HCEC 1CT (cell line): ENCODE results near the gene KRT31.
"Not testable (repeated sequence)": the region's sequence is repeated elsewhere in the genome, so short reads cannot be mapped to it uniquely, and the experiment has no call there.

Source experiments
- DNase-seq: peaks from one replicate; pipeline ENCODE4 v3.0.0-alpha.2; 2017

Gene KRT31

DNA sequence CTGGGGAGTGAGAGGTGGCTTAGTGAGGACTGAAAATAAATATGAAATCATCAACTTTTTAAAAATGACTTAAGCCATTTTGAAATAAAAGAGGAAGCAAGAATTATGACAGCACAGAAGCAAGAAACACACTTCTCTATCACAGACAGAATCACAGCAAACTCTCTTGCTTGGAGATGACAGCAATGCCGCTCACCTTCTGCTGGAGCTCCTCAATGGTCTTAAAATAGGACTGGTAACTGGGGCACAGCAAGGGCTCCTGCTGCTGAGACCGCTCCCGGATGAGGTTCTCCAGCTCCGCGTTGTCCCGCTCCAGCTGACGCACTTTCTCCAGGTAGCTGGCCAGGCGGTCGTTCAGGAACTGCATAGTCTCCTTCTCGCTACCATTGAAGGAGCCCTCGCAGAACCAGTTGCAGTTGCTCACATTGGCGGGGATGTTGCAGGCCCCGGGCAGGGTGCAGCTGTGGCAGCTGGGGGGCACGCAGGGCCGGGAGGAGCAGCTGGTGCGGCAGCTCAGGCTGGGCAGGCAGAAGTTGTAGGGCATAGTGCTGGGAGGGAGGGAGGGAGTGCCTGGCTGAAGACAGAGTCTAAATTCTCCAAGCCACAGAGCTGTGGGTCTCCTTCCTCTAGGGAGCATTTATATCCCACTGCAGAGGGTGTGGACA, at the start of gene KRT31:
TSS of gene KRT31 (minus strand) at position 613 of the 665 bp plus-strand sequence. CDS start at position 544, 69 bp downstream.
- no peak for DNase-seq

DNA sequence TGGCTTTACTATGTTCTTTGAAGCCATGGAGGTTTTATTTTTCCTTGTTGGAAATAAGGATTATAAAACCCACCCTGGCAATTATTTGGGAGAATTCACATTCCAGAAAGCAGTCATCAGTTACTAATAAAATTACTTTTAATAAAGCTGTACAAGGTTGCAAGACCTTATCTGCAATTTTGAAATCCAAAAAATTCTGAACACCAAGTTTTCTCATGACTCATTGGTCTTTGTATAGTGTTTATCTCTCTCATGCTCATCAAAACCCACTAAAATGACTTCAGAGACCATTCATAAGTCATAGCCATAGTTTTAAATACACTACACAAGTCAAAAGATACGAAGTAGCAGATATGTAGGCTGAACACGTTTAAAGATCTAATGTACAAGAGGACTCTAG, 49.4 kb upstream of the KRT31 start:
- peak; percentile 74 for DNase-seq

- no peak for DNase-seq
Measured at GRCh38 chr17:41444640-41445039, 47.2 kb upstream of the KRT31 start.

- peak; percentile 15 for DNase-seq
Measured at GRCh38 chr17:41444186-41444585, 46.8 kb upstream of the KRT31 start.

DNA sequence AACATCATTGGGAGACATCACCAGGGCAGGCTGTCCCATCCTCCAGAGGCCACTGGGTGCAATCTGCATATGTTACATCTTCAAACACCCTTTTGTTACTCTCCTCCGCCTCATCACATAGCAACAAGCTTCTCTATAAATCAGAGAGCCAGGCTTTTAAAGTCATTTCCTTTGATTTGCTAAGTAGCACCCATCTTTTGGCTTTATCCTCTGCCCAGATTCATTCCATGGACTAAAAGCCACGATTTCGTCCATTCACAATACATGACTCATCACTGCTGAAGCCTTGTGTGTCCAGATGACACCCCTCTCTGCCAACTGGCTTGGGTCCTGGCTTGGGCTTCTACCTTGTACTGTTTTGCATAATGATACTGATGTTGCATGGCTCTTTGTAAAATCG, 45.3 kb upstream of the KRT31 start:
- DNase-seq = peak; percentile 74

GRCh38 chr17:41440531-41441033, 43.2 kb upstream of the KRT31 start, which contains the start of gene KRT38:
TSS of gene KRT38 (minus strand) at chr17:41440983. CDS start at chr17:41440921, 62 bp downstream.
- no peak for DNase-seq

DNA sequence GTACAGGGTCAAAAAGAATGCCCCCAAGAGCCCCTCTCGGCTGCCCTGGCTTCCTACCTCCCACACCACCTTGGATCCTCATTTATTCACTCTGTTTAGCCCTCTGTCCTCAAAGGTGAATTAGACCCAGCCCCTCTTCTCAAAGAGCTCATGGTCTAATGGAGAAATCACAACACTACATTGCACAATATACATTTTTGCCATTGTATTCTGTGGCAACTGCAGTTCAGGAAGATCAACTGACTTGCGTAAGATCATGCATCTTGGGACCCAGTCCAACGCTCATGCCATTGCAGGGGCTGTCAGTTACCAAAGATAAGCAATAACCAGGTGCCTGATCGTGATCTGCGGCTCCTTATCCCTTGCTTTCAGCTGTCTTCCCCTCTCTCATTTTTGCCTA, 42.0 kb upstream of the KRT31 start:
- no peak for DNase-seq

GRCh38 chr17:41437769-41438168, 40.4 kb upstream of the KRT31 start:
- peak; percentile 27 for DNase-seq

DNA sequence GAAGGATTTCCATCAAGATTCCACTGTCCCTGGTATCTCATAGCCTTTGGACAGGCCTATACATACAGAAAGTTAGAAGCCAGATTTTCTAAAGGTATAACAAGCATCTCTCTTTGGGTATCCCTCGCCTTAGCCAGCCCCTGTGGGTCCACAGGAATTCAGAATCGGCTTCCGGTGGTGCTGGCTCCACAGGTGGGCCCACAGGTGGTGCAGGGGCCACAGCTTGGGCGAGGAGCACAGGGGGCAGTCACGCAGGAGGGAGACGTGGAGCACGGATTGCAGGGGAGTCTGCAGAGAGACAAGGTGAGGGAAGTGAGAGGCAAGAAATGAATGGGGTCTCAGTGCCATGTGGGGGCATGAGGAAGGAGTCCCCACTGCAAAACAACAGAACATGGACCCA, 39.8 kb upstream of the KRT31 start:
- no peak for DNase-seq

DNA sequence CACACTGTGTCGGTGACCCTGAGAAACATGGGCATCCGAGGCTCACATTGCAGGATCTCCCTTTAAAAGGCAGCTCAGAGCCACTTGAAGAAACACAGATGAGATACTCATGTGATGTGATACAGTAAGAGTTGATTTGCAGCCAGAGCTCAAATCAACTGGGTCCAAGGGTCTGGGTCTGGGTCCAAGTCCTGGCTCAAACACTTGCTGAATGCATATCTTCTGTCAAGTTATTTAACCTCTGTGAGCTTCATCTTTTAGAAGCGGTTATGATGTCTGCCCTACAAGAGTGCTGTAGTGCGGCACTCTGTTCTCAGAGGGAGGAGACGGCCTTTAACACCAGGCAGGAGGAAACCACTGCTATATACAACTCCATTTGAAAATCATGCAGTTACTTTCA, 37.0 kb upstream of the KRT31 start:
- no peak for DNase-seq

DNA sequence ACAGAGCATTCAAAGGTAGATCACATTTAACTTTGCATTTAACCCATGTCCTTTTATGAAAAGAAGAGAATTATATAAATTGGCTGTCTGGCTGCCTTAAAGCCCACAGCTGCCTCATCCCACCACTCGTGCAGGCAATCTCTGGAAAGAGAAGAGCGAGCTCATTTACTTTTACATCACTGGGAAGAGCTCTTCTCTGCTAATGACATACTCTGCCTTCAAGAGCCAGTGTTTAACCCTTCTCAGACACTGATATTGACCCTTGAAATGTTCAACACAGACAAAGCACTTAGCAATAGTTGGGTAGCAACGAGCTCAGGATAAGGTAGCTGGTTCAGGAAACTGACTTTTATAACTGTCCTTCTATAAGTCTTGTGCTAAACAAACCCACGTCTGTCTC, 36.6 kb upstream of the KRT31 start:
- DNase-seq = no peak

DNA sequence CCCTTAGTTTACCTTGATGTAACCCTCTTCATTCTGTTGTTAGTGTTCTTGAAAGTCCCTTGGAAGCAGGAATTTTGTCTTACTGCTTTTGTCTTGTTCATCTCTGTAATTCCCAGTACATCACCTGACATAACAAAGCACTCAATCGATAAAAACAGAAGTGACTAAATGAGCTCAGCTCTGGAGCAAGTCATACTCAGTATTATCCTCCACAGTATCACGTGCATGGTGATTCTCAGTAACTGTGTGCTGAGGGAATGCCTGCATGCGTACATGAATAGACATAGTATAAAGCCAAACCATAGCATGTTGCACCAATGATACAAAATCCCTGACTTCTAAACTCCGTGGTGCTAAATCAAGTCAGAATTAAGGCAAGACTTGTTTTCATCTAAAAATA, 36.2 kb upstream of the KRT31 start:
- DNase-seq = no peak

DNA sequence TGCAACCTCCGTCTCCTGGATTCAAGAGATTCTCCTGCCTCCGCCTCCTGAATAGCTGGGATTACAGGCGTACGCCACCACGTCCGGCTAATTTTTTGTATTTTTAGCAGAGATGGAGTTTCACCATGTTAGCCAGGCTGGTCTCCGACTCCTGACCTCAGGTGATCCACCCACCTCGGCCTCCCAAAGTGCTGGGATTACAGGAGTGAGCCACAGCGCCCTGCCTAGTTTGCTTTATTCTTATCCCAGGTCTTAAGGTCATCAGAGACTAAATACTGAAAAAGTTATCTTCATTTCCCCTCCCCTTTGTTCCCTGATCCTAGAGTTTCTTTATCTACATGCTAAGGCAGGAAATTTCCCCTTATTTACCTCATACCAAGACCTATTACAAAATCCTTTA, 33.0 kb upstream of the KRT31 start:
- not testable (repeated sequence) for DNase-seq

DNA sequence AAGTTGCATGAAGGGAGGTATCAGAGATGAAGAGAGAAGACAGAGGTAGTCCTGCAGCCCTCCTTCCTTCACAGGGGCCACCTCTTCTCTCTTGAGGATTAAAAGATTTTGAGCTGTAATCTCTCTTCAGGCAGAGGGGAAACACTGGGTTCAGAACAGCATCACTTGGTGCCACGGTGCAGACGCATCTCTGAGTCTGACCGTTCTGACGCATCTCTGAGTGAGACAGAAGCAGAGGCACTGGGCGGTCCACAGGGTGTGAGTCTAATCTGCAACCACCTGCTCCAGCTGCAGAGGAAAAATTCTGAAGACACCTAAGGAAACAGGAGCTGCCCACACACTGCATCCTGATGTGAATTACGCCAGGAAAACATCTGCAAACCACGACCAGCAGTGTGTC, 32.3 kb upstream of the KRT31 start:
- no peak for DNase-seq

- DNase-seq = peak; percentile 45
Measured at GRCh38 chr17:41428591-41429291, 31.3 kb upstream of the KRT31 start.

- no peak for DNase-seq
Measured at GRCh38 chr17:41424111-41424635, 26.8 kb upstream of the KRT31 start, which contains the start of gene KRT37. TSS of gene KRT37 (minus strand) at chr17:41424585. CDS start at chr17:41424523, 62 bp downstream.

GRCh38 chr17:41422586-41422985, 25.2 kb upstream of the KRT31 start:
- DNase-seq = not testable (repeated sequence)

DNA sequence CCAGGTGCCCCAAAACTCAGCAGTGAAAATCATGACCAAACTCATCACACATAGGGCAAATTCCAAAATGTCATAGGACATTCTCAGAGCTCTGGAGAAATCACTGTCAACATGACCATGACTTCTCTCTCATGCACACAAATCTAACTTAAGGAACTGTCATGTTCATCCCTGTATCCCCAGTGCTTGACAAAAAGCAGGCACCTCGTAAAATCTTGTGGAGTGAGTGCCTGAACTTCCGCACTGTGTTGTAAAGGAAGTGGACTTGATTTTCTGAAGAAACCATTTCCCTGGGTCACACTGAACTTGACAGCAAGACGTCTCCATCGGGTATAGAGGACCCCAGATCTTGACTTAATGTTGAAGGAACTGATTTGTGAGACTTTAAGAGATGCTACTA, 24.2 kb upstream of the KRT31 start:
- no peak for DNase-seq

- peak; percentile 44 for DNase-seq
Measured at GRCh38 chr17:41421116-41421515, 23.7 kb upstream of the KRT31 start.

DNA sequence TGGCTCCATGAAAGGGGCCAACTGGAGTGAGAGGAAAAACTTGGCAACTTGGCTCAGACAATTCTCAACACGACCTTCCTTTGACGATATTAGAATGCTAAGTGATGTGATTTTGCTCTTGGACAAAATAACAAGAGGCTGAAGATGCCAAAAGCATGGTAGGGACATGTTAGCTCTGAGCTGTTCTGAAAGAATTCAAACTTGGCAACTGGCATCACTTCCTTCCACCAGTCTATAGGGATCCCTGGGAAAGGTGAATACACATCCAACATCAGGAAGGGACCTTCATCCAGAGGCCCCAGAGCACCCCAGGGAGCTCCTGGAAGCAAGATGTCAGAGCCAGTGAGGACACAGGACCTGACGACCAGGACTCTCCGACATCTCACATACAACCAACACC, 22.7 kb upstream of the KRT31 start:
- no peak for DNase-seq

DNA sequence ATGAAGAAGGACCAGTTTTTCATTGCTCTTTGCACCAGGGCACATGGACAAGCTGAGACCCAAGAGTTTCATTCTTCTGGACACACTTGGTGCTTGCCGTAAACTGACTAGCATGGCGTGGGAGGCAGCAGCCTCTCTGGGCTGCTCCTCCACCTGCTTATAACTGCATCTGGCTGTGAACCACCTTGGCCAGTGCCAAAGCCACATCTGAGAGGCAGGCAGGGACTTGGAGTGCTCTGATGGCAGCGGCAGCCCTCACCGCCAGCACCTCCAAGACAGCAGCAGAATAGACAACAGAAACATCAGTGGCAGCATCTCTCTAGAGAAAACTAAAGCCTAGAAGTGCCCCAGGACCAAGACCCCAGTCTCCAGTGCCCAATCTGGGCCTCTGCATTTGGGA, 22.3 kb upstream of the KRT31 start:
- DNase-seq = no peak

DNA sequence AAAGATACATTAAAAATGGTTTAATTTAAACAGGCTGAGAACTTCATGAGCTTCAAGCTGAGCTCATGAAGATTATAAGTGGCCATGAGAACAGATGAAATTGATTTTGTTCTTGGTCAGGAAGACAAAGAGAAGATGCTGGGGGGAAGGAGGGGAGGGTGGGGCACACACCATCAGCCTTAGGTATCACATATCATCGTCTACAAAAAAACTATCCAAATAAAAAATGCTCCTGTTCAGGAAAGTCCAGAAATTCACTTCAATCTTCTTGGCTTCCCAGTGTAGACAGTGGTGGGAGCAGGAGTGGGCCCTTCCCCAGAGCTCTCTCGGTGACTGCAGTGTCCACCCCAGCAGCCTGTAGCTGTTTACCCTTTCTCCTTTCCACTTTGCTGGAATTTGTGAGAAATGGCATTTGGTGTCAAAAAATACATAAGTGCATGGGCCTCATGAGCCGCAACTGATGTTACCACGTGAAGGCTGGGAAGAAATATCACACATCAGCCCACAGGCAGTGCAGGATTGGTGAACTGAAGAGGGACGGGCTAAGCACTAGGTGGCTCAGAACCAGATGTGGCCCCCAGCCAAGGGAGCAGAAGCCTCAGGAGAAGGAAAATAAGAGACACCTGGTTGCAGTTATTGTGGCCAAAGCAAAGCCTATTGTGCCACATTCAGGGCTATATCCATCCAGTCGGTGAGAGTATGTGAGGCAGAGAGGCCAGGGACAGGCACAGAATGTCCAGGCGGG, 20.9 kb upstream of the KRT31 start:
- no peak for DNase-seq

- peak; percentile 37 for DNase-seq
Measured at GRCh38 chr17:41417576-41418015, 20.2 kb upstream of the KRT31 start.
